ENCODE results near the gene CNRIP1. TPM values are rescaled to one million over a fixed set of nuclear protein-coding genes. Genes with fewer than 3 reads are reported as not detected.

CNRIP1 gene
- total RNA-seq, 1 experiment from 2014 or later = not detected

GRCh38 chr2:68290901-68291300, 28.8 kb downstream of the CNRIP1 start:
- POLR2A ChIA-PET = no interaction called here
- DNase-seq (ENCODE audit: low read depth, low spot score) = no peak
- BruUV-seq (replicated peaks) = no TSS peak

GRCh38 chr2:68287580-68288441, 31.9 kb downstream of the CNRIP1 start:
- DNase-seq (ENCODE audit: low read depth, low spot score) = no peak
- ChIA-PET POLR2A (no interaction called here), RAD21 (ENCODE audit: low non-redundant PET in 1 of 2, low total read pairs in 2 of 2, uncharacterized antibody in 2 of 2, unreplicated experiment in 2 of 2) (no interaction called here), CTCF (no interaction called here)
- no peak for TF ChIP-seq JUND (IDR thresholded peaks at IDR 0.05)
- no peak for TF ChIP-seq SRF (IDR thresholded peaks at IDR 0.05; ENCODE audit: low read depth)
- TF ChIP-seq YY1 (IDR thresholded peaks at IDR 0.05; ENCODE audit: extremely low read depth, insufficient replicate concordance, low read depth, low read length) = no peak
- no peak for TF ChIP-seq MAX (IDR thresholded peaks at IDR 0.05)
- no peak for TF ChIP-seq TCF7L2 (IDR thresholded peaks at IDR 0.05; ENCODE audit: borderline replicate concordance, extremely low read depth, insufficient read depth, insufficient read length)
- TF ChIP-seq ATF3 (IDR thresholded peaks at IDR 0.05) = no peak
- H3K4me2 ChIP-seq (ENCODE audit: low read length) = no peak overlapping the region
- H3K9me2 ChIP-seq (ENCODE audit: insufficient read depth) = no peaks in the 10 kb centered on the region
- no peaks in the 10 kb centered on the region for H3K4me1 ChIP-seq (ENCODE audit: control insufficient read depth in 1 of 2, insufficient read depth in 2 of 2, low read length in 2 of 2)
- ATAC-seq = no peak
- BruUV-seq (replicated peaks) = no TSS peak
- H3K36me3 ChIP-seq (ENCODE audit: control insufficient read depth in 1 of 2, insufficient read depth in 2 of 2, low read length in 2 of 2) = no peaks in the 10 kb centered on the region
- peaks cover 16% of the 10 kb centered on the region; the same call in 1 of the 2 replicates for H3K27me3 ChIP-seq (ENCODE audit: insufficient read depth, low read length)
- no peaks in the 10 kb centered on the region for H3K9me3 ChIP-seq (ENCODE audit: control insufficient read depth in 1 of 2, insufficient read depth in 1 of 2, low read depth in 1 of 2, low read length in 2 of 2)
- no peak overlapping the region for H3K4me3 ChIP-seq (replicated peaks in 1 of 2; ENCODE audit: low read depth in 1 of 2, low read length in 2 of 2)
- H4K20me1 ChIP-seq (ENCODE audit: insufficient read depth) = no peaks in the 10 kb centered on the region
- no peak overlapping the region for H2AFZ ChIP-seq (ENCODE audit: low read depth, low read length, poor library complexity, severe bottlenecking)
- no peaks in the 10 kb centered on the region for H3K79me2 ChIP-seq (ENCODE audit: insufficient read depth, low read length)
- H3K9ac ChIP-seq (ENCODE audit: low read length) = no peak overlapping the region
- H3K27ac ChIP-seq (ENCODE audit: low read depth, low read length) = no peak overlapping the region
- intact Hi-C loops (cut with micrococcal nuclease) = loop anchor here (10.0 kb wide), 1 partner anchor 157 kb away; no protein-coding TSS in a partner anchor

More at GRCh38 chr2:68290901-68291300, 28.8 kb downstream of the CNRIP1 start:
- Histone ChIP-seq H3K36me3 (ENCODE audit: control insufficient read depth in 1 of 2, insufficient read depth in 2 of 2, low read length in 2 of 2) (no peaks in the 10 kb centered on the region), H3K4me1 (ENCODE audit: control insufficient read depth in 1 of 2, insufficient read depth in 2 of 2, low read length in 2 of 2) (no peaks in the 10 kb centered on the region), H3K4me2 (ENCODE audit: low read length) (no peak overlapping the region), H2AFZ (ENCODE audit: low read depth, low read length, poor library complexity, severe bottlenecking) (no peak overlapping the region), H3K9ac (ENCODE audit: low read length) (no peak overlapping the region), H3K9me3 (ENCODE audit: control insufficient read depth in 1 of 2, insufficient read depth in 1 of 2, low read depth in 1 of 2, low read length in 2 of 2) (no peaks in the 10 kb centered on the region), H3K9me2 (ENCODE audit: insufficient read depth) (no peaks in the 10 kb centered on the region), H3K27ac (ENCODE audit: low read depth, low read length) (no peak overlapping the region), H4K20me1 (ENCODE audit: insufficient read depth) (no peaks in the 10 kb centered on the region), H3K4me3 (replicated peaks in 1 of 2; ENCODE audit: low read depth in 1 of 2, low read length in 2 of 2) (no peak overlapping the region), H3K79me2 (ENCODE audit: insufficient read depth, low read length) (no peaks in the 10 kb centered on the region), H3K27me3 (ENCODE audit: insufficient read depth, low read length) (peaks cover 5% of the 10 kb centered on the region; the same call in 1 of the 2 replicates)
- intact Hi-C loops (cut with micrococcal nuclease) = no loop called here
- ChIA-PET CTCF (interaction anchor here (2.4 to 2.9 kb wide), 2 partner anchors 9 to 169 kb away, joined by 19 to 31 read pairs; no protein-coding TSS in a partner anchor), RAD21 (ENCODE audit: low non-redundant PET in 1 of 2, low total read pairs in 2 of 2, uncharacterized antibody in 2 of 2, unreplicated experiment in 2 of 2) (no interaction called here)
- no peak for ATAC-seq
- TF ChIP-seq EZH2phosphoT487 (IDR thresholded peaks at IDR 0.05; ENCODE audit: borderline replicate concordance) (no peak), CEBPB (IDR thresholded peaks at IDR 0.05; ENCODE audit: low read depth) (no peak)
